T-helper 2 cell treated with Interferon-gamma antibody and Interleukin-4, amounts not matched to agents 5 μg/mL and 100 μg/mL, for 36 hours (primary cell): Measurements from ENCODE around the gene A2M.

ENCODE experiments used
- DNase-seq: peaks from one replicate; pipeline ENCODE4 v3.0.0; 2021; ENCODE audit warnings: low spot score
- H3K27ac Mint-ChIP-seq: one replicate; pipeline ENCODE4 v1.8.0; 2021; ENCODE audit warnings: mild to moderate bottlenecking, mixed read lengths
- H3K27me3 Mint-ChIP-seq: one replicate; pipeline ENCODE4 v1.8.0; 2021; ENCODE audit warnings: low read depth, mixed read lengths
- H3K36me3 Mint-ChIP-seq: one replicate; pipeline ENCODE4 v1.8.0; 2021; ENCODE audit warnings: low read depth, mixed read lengths
- H3K4me1 Mint-ChIP-seq: one replicate; pipeline ENCODE4 v1.8.0; 2021; ENCODE audit warnings: low read depth, mixed read lengths
- H3K4me3 Mint-ChIP-seq: one replicate; pipeline ENCODE4 v1.8.0; 2022; ENCODE audit warnings: mild to moderate bottlenecking, moderate library complexity, mixed read lengths
- H3K9me3 Mint-ChIP-seq: one replicate; pipeline ENCODE4 v1.8.0; 2021; ENCODE audit warnings: mixed read lengths

The A2M gene

DNA sequence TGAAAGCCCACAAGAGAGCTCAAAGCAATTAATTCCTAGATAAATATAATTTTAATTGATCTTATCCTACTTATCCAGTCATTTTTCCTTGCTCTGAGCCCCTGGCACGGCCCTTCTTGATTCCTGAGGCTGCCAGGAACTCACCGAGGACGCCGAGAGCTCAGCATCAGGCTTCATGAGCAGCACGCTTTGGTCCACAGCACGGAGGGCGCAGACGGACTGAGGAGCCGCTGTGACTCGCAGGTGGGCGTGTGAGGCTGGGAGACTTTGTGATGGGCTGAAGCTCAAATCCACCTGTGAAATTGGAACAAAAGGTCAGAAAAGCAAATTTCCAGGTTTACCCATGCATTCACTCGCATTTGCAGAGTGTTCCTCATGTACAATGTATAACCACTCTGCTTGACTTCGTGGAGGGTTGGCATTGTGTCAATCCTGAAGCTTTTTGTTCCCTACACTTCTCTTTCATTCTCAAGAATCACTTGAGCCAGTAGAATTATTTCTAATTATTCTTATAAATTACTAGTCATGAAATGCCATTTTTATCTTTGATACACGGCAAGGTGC is 17.2 kb downstream of the A2M start:
- H3K27ac Mint-ChIP-seq = no peak overlapping the region
- no peak for DNase-seq
- H3K4me1 Mint-ChIP-seq = no peaks in the 10 kb centered on the region
- no peaks in the 10 kb centered on the region for H3K9me3 Mint-ChIP-seq
- no peaks in the 10 kb centered on the region for H3K27me3 Mint-ChIP-seq
- no peak overlapping the region for H3K4me3 Mint-ChIP-seq
- H3K36me3 Mint-ChIP-seq = no peaks in the 10 kb centered on the region

- Mint-ChIP-seq H3K36me3 (no peaks in the 10 kb centered on the region), H3K4me1 (no peaks in the 10 kb centered on the region), H3K27me3 (no peaks in the 10 kb centered on the region), H3K4me3 (no peak overlapping the region), H3K27ac (no peak overlapping the region), H3K9me3 (no peaks in the 10 kb centered on the region)
- DNase-seq = no peak
Observed at GRCh38 chr12:9098115-9098452, 17.6 kb downstream of the A2M start.

GRCh38 chr12:9096563-9097176 is 19.0 kb downstream of the A2M start:
- Mint-ChIP-seq H3K4me3 (no peak overlapping the region), H3K9me3 (no peaks in the 10 kb centered on the region), H3K36me3 (no peaks in the 10 kb centered on the region), H3K27me3 (no peaks in the 10 kb centered on the region), H3K4me1 (no peaks in the 10 kb centered on the region), H3K27ac (no peak overlapping the region)
- no peak for DNase-seq

DNA sequence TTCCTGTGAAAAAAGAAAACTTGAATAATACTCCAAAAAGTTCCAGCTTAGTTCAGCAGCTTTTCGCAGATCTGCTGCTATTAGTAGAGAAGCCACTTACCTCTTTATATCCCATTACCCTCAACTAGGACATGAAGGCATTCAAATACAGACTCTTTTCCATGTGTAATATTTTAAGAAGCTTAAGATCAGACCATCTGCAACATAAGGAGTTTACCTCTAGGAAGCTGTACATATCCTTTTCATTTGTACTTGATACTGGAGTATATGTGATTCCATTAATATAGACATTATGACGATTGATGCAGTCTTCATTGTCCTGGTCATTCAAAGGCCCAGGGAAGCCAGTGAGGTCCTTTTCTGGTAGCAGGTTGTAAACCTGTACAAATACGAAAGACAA is 20.4 kb downstream of the A2M start:
- no peaks in the 10 kb centered on the region for H3K9me3 Mint-ChIP-seq
- DNase-seq = no peak
- H3K4me3 Mint-ChIP-seq = no peak overlapping the region
- H3K36me3 Mint-ChIP-seq = no peaks in the 10 kb centered on the region
- H3K4me1 Mint-ChIP-seq = no peaks in the 10 kb centered on the region
- no peak overlapping the region for H3K27ac Mint-ChIP-seq
- H3K27me3 Mint-ChIP-seq = no peaks in the 10 kb centered on the region

DNA sequence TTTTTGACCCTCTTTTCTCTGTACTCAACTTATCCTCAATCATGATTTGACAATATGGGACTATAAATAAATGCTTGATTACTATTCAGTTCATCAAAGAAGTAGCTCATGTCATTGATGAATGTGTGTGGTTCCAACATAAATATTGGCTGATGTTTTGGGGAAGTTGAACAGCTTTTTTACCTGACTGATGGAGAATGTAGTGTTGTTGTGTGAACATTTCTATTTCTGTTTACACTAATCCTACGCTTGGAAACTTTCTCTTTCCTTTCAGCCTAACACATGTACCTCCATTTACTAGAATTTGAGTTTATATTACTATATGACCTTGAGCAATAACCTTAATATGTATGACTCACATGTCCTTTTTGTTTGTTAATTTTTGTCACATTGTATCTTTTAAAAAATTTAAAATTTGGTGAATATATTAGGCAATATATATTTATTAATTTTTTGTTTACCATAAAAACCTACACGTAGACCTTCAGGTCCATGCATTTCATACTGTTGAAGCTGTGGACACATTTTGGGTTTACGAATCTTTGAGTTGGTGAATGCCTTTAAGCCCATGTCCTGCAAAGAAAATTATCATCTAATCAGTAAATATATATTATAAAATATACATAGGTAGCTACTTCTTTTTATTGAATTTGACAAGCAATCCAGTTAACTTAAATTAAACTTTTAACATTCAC is 21.1 kb downstream of the A2M start:
- H3K9me3 Mint-ChIP-seq = no peaks in the 10 kb centered on the region
- H3K27ac Mint-ChIP-seq = no peak overlapping the region
- no peaks in the 10 kb centered on the region for H3K36me3 Mint-ChIP-seq
- no peak overlapping the region for H3K4me3 Mint-ChIP-seq
- H3K4me1 Mint-ChIP-seq = no peaks in the 10 kb centered on the region
- no peak for DNase-seq
- no peaks in the 10 kb centered on the region for H3K27me3 Mint-ChIP-seq

DNA sequence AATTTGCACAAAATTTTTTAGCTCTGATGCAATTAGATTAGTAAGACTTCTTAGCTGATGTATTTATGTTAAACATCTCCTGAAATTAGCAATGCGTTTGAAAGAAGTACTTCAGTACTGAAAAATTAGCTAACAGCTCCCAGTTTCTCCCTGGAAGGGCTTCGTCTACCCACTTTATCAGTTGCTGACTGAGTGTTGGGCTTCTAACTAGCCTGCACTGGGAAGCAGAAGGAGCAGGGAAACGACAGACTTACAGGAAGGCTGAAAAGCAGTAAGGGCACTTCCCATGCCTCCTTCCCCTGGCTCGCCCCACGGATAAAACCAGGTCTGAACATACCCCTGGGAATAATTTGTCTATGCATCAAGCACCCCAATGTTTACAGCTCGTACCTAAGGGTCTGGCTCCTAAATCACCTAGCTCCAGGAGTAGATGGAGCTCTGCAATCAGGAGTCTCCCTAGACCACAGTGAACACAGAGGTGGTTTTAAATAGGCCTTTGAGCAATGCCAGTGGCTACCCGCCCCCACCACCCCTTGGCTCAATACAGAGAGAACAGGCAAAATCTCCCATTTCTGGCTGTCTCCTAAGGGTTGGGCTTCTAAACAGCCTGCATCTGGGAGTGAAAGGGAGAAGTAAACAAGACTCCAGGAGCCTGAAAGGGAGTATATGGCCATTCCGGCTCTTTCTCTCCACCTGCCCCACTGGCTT is 23.7 kb downstream of the A2M start:
- H3K4me1 Mint-ChIP-seq = no peaks in the 10 kb centered on the region
- H3K27me3 Mint-ChIP-seq = peaks cover 2% of the 10 kb centered on the region
- H3K9me3 Mint-ChIP-seq = no peaks in the 10 kb centered on the region
- no peak for DNase-seq
- H3K36me3 Mint-ChIP-seq = no peaks in the 10 kb centered on the region
- no peak overlapping the region for H3K27ac Mint-ChIP-seq
- no peak overlapping the region for H3K4me3 Mint-ChIP-seq

- Mint-ChIP-seq H3K27me3 (peaks cover 5% of the 10 kb centered on the region), H3K4me3 (no peak overlapping the region), H3K4me1 (no peaks in the 10 kb centered on the region), H3K9me3 (no peaks in the 10 kb centered on the region), H3K36me3 (no peaks in the 10 kb centered on the region), H3K27ac (no peak overlapping the region)
- DNase-seq = no peak
Observed at GRCh38 chr12:9090220-9090619, 25.5 kb downstream of the A2M start.

GRCh38 chr12:9087087-9087835 is 28.5 kb downstream of the A2M start:
- H3K4me3 Mint-ChIP-seq = no peak overlapping the region
- H3K4me1 Mint-ChIP-seq = no peaks in the 10 kb centered on the region
- H3K9me3 Mint-ChIP-seq = peaks cover 13% of the 10 kb centered on the region
- H3K27me3 Mint-ChIP-seq = peaks cover 5% of the 10 kb centered on the region
- DNase-seq = no peak
- H3K27ac Mint-ChIP-seq = no peak overlapping the region
- H3K36me3 Mint-ChIP-seq = peaks cover 3% of the 10 kb centered on the region

DNA sequence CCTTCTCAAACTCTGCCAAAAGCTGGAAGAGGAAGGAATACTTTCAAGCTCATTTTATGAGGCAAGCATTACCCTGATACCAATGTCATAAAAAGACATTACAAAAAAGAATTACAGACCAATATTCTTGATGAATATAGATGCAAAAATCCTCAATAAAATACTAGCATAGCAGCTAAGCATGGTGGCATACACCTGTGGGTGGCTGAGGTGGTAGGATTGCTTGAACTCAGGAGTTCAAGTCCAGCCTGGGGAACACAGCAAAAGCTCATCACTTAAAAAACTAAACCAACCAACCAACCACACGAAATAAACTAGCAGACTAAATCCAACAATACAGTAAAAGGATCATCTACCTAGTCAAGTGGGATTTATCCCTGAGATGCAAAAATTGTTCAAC is 29.6 kb downstream of the A2M start:
- peaks cover 3% of the 10 kb centered on the region for H3K36me3 Mint-ChIP-seq
- H3K27ac Mint-ChIP-seq = no peak overlapping the region

GRCh38 chr12:9084417-9084816 is 31.3 kb downstream of the A2M start:
- DNase-seq = no peak
- peaks cover 5% of the 10 kb centered on the region for H3K27me3 Mint-ChIP-seq
- no peak overlapping the region for H3K4me3 Mint-ChIP-seq
- no peak overlapping the region for H3K27ac Mint-ChIP-seq
- H3K4me1 Mint-ChIP-seq = no peaks in the 10 kb centered on the region
- H3K9me3 Mint-ChIP-seq = peaks cover 13% of the 10 kb centered on the region
- H3K36me3 Mint-ChIP-seq = peaks cover 3% of the 10 kb centered on the region

More for the DNA sequence above, 29.6 kb downstream of the A2M start:
- Mint-ChIP-seq H3K9me3 (peaks cover 13% of the 10 kb centered on the region), H3K4me1 (no peaks in the 10 kb centered on the region), H3K4me3 (no peak overlapping the region), H3K27me3 (peaks cover 5% of the 10 kb centered on the region)
- DNase-seq = no peak

- Mint-ChIP-seq H3K9me3 (peaks cover 13% of the 10 kb centered on the region), H3K27me3 (peaks cover 5% of the 10 kb centered on the region), H3K27ac (no peak overlapping the region), H3K4me1 (no peaks in the 10 kb centered on the region), H3K4me3 (no peak overlapping the region), H3K36me3 (peaks cover 3% of the 10 kb centered on the region)
- DNase-seq = no peak
Observed at GRCh38 chr12:9083793-9084192, 31.9 kb downstream of the A2M start.

GRCh38 chr12:9081667-9082427 is 33.9 kb downstream of the A2M start:
- Mint-ChIP-seq H3K4me1 (no peaks in the 10 kb centered on the region), H3K9me3 (peaks cover 13% of the 10 kb centered on the region), H3K27me3 (peaks cover 3% of the 10 kb centered on the region), H3K36me3 (peaks cover 3% of the 10 kb centered on the region), H3K27ac (no peak overlapping the region), H3K4me3 (no peak overlapping the region)
- DNase-seq = no peak

GRCh38 chr12:9079883-9080675 is 35.6 kb downstream of the A2M start:
- H3K27ac Mint-ChIP-seq = no peak overlapping the region
- H3K27me3 Mint-ChIP-seq = no peaks in the 10 kb centered on the region
- peaks cover 3% of the 10 kb centered on the region for H3K36me3 Mint-ChIP-seq
- H3K4me1 Mint-ChIP-seq = no peaks in the 10 kb centered on the region
- no peak overlapping the region for H3K4me3 Mint-ChIP-seq
- no peak for DNase-seq
- H3K9me3 Mint-ChIP-seq = peaks cover 13% of the 10 kb centered on the region
